ENCODE measurements around the gene POU6F1.

The POU6F1 gene

DNA sequence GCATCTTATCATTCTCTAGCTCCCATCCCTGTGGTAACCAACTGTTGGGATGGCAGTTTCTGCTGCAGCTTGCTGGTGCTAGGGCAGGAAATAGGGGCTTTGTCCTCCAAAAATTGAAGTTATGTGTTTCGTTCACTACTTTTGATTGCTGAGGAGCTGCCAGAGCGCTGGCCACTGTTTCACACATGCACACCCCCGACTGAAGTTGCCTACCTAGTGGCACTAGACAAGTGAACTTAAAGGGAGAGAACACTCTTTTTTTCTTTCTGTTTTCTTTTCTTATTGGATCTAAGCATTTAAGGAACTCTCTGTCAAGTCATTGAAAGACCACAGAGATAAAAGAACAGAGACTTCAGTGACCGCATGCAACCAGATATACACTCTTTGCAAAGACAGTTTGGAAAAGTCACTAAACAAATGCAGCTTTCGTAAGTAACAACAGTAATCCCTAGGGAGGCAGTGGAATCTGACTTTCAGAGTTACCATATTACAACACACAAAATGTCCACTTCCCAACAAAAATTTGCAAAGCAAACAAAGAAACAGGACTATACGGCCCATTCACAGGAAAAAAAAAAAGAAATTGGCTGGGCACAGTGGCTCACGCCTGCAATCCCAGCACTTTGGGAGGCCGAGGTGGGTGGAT is 56.9 kb downstream of the POU6F1 start:
- TF ChIP-seq ZNF70 (CRISPR knock-in tag; IDR thresholded peaks at IDR 0.05) (no peak), TCF4 (CRISPR knock-in tag; IDR thresholded peaks at IDR 0.05; ENCODE audit: borderline replicate concordance) (no peak), CSRNP3 (CRISPR knock-in tag; IDR thresholded peaks at IDR 0.05) (no peak)
- ATAC-seq: no peak

- TF ChIP-seq BACH2 (CRISPR knock-in tag; IDR thresholded peaks at IDR 0.05; ENCODE audit: borderline replicate concordance) (no peak), CREB5 (CRISPR knock-in tag; IDR thresholded peaks at IDR 0.05; ENCODE audit: low read depth) (no peak), CSDC2 (CRISPR knock-in tag; IDR thresholded peaks at IDR 0.05) (no peak), ISL1 (CRISPR knock-in tag; IDR thresholded peaks at IDR 0.05) (no peak), CSRNP3 (CRISPR knock-in tag; IDR thresholded peaks at IDR 0.05) (no peak), GLIS3 (CRISPR knock-in tag; IDR thresholded peaks at IDR 0.05) (no peak)
- TF ChIP-seq, protein P1, sequence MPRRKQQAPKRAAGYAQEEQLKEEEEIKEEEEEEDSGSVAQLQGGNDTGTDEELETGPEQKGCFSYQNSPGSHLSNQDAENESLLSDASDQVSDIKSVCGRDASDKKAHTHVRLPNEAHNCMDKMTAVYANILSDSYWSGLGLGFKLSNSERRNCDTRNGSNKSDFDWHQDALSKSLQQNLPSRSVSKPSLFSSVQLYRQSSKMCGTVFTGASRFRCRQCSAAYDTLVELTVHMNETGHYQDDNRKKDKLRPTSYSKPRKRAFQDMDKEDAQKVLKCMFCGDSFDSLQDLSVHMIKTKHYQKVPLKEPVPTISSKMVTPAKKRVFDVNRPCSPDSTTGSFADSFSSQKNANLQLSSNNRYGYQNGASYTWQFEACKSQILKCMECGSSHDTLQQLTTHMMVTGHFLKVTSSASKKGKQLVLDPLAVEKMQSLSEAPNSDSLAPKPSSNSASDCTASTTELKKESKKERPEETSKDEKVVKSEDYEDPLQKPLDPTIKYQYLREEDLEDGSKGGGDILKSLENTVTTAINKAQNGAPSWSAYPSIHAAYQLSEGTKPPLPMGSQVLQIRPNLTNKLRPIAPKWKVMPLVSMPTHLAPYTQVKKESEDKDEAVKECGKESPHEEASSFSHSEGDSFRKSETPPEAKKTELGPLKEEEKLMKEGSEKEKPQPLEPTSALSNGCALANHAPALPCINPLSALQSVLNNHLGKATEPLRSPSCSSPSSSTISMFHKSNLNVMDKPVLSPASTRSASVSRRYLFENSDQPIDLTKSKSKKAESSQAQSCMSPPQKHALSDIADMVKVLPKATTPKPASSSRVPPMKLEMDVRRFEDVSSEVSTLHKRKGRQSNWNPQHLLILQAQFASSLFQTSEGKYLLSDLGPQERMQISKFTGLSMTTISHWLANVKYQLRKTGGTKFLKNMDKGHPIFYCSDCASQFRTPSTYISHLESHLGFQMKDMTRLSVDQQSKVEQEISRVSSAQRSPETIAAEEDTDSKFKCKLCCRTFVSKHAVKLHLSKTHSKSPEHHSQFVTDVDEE (CRISPR knock-in tag; IDR thresholded peaks at IDR 0.05): no peak
- no peak for ATAC-seq
These were observed 61.6 kb downstream of the POU6F1 start for GRCh38 chr12:51156245-51156765.

GRCh38 chr12:51152953-51153352 is 64.9 kb downstream of the POU6F1 start:
- ATAC-seq: no peak
- TF ChIP-seq ESRRG (CRISPR knock-in tag; IDR thresholded peaks at IDR 0.05) (no peak), ISL1 (CRISPR knock-in tag; IDR thresholded peaks at IDR 0.05) (no peak), OSR1 (CRISPR knock-in tag; IDR thresholded peaks at IDR 0.05) (no peak), PPARA (CRISPR knock-in tag; IDR thresholded peaks at IDR 0.05; ENCODE audit: borderline replicate concordance) (no peak), GLIS3 (CRISPR knock-in tag; IDR thresholded peaks at IDR 0.05) (no peak), CSRNP3 (CRISPR knock-in tag; IDR thresholded peaks at IDR 0.05) (no peak), TCF4 (CRISPR knock-in tag; IDR thresholded peaks at IDR 0.05; ENCODE audit: borderline replicate concordance) (no peak), ZNF565 (CRISPR knock-in tag; conservative IDR thresholded peaks at IDR 0.05; ENCODE audit: low read depth) (no peak), ZNF70 (CRISPR knock-in tag; IDR thresholded peaks at IDR 0.05) (no peak), BACH2 (CRISPR knock-in tag; IDR thresholded peaks at IDR 0.05; ENCODE audit: borderline replicate concordance) (no peak), ZFP30 (CRISPR knock-in tag; IDR thresholded peaks at IDR 0.05) (no peak)

DNA sequence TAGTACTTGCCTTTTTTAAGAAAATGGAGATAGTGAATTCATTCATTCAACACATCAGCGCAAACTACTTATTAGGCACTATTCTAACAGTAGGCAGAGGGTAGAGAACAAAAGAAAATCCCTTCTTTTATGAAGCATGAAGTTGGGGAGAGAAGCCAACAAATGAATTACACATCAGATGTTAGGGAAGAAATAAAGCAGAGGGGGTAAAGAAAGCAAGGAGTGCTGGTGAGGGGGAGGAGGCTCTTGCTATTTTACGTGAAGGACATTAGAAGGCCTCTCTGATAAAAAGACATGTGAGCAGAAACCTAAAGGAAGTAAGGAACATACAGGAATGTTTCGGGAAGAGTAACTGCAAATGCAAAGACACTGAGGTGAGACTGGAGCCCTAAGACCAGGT is 67.1 kb downstream of the POU6F1 start:
- no peak for TF ChIP-seq CSRNP3 (CRISPR knock-in tag; IDR thresholded peaks at IDR 0.05)
- TF ChIP-seq ZNF8 (CRISPR knock-in tag; IDR thresholded peaks at IDR 0.05): no peak
- no peak for TF ChIP-seq ZFP30 (CRISPR knock-in tag; IDR thresholded peaks at IDR 0.05)
- no peak for TF ChIP-seq ZNF565 (CRISPR knock-in tag; conservative IDR thresholded peaks at IDR 0.05; ENCODE audit: low read depth)
- no peak for ATAC-seq
